ENCODE measurements around the gene DEPDC1B. TPM values are rescaled to one million over a fixed set of nuclear protein-coding genes. Genes with fewer than 3 reads are reported as not detected.
"Not testable (repeated sequence)": the region's sequence is repeated elsewhere in the genome, so short reads cannot be mapped to it uniquely, and the experiment has no call there.

The DEPDC1B gene
- polyA plus RNA-seq, 1 donor from 2014 or later = 7.1 TPM

DNA sequence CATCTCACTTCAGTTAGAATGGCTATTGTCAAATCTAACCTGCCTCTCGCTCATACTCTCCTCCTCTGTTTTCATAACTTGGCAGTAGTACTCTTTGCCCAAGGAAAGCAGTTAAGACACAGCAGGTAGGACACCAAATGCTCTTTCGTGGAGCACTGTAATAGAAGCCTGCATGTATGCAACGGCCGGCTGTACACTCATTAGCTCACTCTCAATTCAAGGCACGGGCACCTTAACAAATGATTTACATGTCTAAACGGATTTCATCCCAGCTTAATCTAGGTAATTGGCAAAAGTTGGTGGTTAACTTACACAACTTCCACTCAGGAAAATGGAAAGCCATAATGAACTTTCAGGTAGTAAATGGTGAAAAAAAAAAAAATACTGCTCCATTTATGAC is 14.9 kb downstream of the DEPDC1B start (continued):
- TF ChIP-seq, protein P1, sequence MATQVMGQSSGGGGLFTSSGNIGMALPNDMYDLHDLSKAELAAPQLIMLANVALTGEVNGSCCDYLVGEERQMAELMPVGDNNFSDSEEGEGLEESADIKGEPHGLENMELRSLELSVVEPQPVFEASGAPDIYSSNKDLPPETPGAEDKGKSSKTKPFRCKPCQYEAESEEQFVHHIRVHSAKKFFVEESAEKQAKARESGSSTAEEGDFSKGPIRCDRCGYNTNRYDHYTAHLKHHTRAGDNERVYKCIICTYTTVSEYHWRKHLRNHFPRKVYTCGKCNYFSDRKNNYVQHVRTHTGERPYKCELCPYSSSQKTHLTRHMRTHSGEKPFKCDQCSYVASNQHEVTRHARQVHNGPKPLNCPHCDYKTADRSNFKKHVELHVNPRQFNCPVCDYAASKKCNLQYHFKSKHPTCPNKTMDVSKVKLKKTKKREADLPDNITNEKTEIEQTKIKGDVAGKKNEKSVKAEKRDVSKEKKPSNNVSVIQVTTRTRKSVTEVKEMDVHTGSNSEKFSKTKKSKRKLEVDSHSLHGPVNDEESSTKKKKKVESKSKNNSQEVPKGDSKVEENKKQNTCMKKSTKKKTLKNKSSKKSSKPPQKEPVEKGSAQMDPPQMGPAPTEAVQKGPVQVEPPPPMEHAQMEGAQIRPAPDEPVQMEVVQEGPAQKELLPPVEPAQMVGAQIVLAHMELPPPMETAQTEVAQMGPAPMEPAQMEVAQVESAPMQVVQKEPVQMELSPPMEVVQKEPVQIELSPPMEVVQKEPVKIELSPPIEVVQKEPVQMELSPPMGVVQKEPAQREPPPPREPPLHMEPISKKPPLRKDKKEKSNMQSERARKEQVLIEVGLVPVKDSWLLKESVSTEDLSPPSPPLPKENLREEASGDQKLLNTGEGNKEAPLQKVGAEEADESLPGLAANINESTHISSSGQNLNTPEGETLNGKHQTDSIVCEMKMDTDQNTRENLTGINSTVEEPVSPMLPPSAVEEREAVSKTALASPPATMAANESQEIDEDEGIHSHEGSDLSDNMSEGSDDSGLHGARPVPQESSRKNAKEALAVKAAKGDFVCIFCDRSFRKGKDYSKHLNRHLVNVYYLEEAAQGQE (IDR thresholded peaks at IDR 0.05; ENCODE audit: borderline replicate concordance) = no peak
- TF ChIP-seq SMC3 (conservative IDR thresholded peaks at IDR 0.05; ENCODE audit: poor library complexity) (no peak), TAF1 (IDR thresholded peaks at IDR 0.05; ENCODE audit: low read depth) (no peak)

DNA sequence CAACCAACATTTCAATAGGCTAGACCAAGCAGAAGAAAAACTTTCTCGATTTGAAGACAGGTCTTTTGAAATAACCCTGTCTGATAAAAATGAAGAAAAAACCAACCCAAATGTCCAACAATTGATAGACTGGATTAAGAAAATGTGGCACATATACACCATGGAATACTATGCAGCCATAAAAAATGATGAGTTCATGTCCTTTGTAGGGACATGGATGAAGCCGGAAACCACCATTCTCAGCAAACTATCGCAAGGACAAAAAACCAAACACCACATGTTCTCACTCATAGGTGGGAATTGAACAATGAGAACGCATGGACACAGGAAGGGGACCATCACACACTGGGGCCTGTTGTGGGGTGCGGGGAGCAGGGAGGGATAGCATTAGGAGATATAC is 18.0 kb downstream of the DEPDC1B start:
- H3K27me3 ChIP-seq (ENCODE audit: insufficient read depth, low read depth, low read length); H3K4me2 ChIP-seq (ENCODE audit: low read length); H3K9me3 ChIP-seq (ENCODE audit: low read length); H3F3A ChIP-seq (ENCODE audit: insufficient read depth, low read length, poor library complexity, severe bottlenecking); H2AFZ ChIP-seq (ENCODE audit: low read depth, low read length); H3K4me3 ChIP-seq (ENCODE audit: low read length); H3K9me2 ChIP-seq (ENCODE audit: insufficient read depth, low read length); H3K9ac ChIP-seq (ENCODE audit: low read length); H3K27ac ChIP-seq (ENCODE audit: low read length); H3K36me3 ChIP-seq (ENCODE audit: insufficient read depth, low read length); H4K20me1 ChIP-seq (ENCODE audit: insufficient read depth): not testable (repeated sequence)
- H3K79me2 ChIP-seq (replicated peaks; ENCODE audit: insufficient read depth, low read length) = peaks cover 21% of the 10 kb centered on the region

DNA sequence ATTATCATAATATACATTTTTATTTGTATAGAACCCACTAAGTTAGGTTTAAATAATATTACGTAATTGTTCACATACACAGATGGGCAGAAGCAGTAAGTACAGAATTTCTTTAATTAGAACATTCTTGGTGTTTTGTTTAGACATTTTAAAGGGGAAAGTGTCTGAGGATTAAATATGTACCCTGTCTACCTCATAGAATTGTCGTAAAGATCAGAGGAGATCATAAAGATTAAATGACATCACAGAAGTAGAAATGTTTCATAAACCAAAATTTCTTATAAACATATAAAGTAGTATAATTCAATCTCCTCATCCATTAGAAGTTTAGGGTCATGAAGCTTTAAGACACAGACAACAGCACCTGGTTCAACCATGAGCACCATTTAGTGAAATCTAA is 20.1 kb downstream of the DEPDC1B start:
- H3K9me3 ChIP-seq (ENCODE audit: low read length) = no peaks in the 10 kb centered on the region
- no peak overlapping the region for H3K27ac ChIP-seq (ENCODE audit: low read length)
- H4K20me1 ChIP-seq (ENCODE audit: insufficient read depth) = no peaks in the 10 kb centered on the region
- TF ChIP-seq MXI1 (conservative IDR thresholded peaks at IDR 0.05; ENCODE audit: poor library complexity, severe bottlenecking) (no peak), POLR2AphosphoS5 (IDR thresholded peaks at IDR 0.05) (no peak), EZH2 (IDR thresholded peaks at IDR 0.05; ENCODE audit: borderline replicate concordance, insufficient read depth, low read length, poor library complexity, severe bottlenecking) (no peak), TAF1 (IDR thresholded peaks at IDR 0.05; ENCODE audit: low read depth) (no peak), RAD21 (conservative IDR thresholded peaks at IDR 0.05) (no peak), SMC3 (conservative IDR thresholded peaks at IDR 0.05; ENCODE audit: poor library complexity) (no peak), EP300 (conservative IDR thresholded peaks at IDR 0.05; ENCODE audit: poor library complexity, severe bottlenecking) (no peak)
- TF ChIP-seq, protein P2, sequence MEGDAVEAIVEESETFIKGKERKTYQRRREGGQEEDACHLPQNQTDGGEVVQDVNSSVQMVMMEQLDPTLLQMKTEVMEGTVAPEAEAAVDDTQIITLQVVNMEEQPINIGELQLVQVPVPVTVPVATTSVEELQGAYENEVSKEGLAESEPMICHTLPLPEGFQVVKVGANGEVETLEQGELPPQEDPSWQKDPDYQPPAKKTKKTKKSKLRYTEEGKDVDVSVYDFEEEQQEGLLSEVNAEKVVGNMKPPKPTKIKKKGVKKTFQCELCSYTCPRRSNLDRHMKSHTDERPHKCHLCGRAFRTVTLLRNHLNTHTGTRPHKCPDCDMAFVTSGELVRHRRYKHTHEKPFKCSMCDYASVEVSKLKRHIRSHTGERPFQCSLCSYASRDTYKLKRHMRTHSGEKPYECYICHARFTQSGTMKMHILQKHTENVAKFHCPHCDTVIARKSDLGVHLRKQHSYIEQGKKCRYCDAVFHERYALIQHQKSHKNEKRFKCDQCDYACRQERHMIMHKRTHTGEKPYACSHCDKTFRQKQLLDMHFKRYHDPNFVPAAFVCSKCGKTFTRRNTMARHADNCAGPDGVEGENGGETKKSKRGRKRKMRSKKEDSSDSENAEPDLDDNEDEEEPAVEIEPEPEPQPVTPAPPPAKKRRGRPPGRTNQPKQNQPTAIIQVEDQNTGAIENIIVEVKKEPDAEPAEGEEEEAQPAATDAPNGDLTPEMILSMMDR (IDR thresholded peaks at IDR 0.05; ENCODE audit: poor library complexity, severe bottlenecking) = no peak
- TF ChIP-seq, protein P1 (IDR thresholded peaks at IDR 0.05; ENCODE audit: borderline replicate concordance) = no peak
- no peak overlapping the region for H2AFZ ChIP-seq (ENCODE audit: low read depth, low read length)
- H3K27me3 ChIP-seq (ENCODE audit: insufficient read depth, low read depth, low read length) = no peaks in the 10 kb centered on the region
- H3F3A ChIP-seq (ENCODE audit: insufficient read depth, low read length, poor library complexity, severe bottlenecking) = no peaks in the 10 kb centered on the region
- no peak overlapping the region for H3K4me2 ChIP-seq (ENCODE audit: low read length)
- H3K9me2 ChIP-seq (ENCODE audit: insufficient read depth, low read length) = no peaks in the 10 kb centered on the region
- peaks cover 6% of the 10 kb centered on the region for H3K36me3 ChIP-seq (ENCODE audit: insufficient read depth, low read length)
- peaks cover 19% of the 10 kb centered on the region for H3K79me2 ChIP-seq (replicated peaks; ENCODE audit: insufficient read depth, low read length)
- H3K9ac ChIP-seq (ENCODE audit: low read length) = no peak overlapping the region
- no peak overlapping the region for H3K4me3 ChIP-seq (ENCODE audit: low read length)

All from neural cell (in vitro differentiated cells).